ENCODE data around the gene ZMYM5.
A peak's percentile ranks its signal among the peaks of the same experiment; 100 is the strongest.
"Not testable (repeated sequence)": the region's sequence is repeated elsewhere in the genome, so short reads cannot be mapped to it uniquely, and the experiment has no call there.

The ZMYM5 gene

DNA sequence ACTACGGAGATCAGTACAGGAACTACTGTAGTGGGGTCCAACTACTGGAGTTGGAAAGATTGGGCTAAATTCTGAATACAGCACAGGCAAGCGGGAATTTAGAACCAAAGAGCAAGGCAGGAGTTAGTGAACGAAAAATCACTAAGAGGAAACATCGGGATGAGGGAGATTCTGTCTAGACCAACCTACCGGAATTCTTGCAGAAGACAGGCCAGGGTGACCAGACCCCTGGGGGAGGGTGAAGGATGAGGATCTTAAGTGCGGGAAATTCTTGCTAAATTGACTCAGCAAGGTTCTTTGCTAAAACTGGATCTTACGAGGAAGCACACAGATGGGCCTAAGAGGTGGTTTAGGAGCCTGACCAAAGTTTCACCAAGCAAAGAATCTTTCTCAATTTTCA is 67.5 kb downstream of the ZMYM5 start:
- Histone ChIP-seq H3K4me3 (no peak overlapping the region), H3K27ac (no peak overlapping the region)
- DNase-seq (ENCODE audit: low spot score): no peak
- TF ChIP-seq, protein P1, sequence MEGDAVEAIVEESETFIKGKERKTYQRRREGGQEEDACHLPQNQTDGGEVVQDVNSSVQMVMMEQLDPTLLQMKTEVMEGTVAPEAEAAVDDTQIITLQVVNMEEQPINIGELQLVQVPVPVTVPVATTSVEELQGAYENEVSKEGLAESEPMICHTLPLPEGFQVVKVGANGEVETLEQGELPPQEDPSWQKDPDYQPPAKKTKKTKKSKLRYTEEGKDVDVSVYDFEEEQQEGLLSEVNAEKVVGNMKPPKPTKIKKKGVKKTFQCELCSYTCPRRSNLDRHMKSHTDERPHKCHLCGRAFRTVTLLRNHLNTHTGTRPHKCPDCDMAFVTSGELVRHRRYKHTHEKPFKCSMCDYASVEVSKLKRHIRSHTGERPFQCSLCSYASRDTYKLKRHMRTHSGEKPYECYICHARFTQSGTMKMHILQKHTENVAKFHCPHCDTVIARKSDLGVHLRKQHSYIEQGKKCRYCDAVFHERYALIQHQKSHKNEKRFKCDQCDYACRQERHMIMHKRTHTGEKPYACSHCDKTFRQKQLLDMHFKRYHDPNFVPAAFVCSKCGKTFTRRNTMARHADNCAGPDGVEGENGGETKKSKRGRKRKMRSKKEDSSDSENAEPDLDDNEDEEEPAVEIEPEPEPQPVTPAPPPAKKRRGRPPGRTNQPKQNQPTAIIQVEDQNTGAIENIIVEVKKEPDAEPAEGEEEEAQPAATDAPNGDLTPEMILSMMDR (IDR thresholded peaks at IDR 0.05): no peak

DNA sequence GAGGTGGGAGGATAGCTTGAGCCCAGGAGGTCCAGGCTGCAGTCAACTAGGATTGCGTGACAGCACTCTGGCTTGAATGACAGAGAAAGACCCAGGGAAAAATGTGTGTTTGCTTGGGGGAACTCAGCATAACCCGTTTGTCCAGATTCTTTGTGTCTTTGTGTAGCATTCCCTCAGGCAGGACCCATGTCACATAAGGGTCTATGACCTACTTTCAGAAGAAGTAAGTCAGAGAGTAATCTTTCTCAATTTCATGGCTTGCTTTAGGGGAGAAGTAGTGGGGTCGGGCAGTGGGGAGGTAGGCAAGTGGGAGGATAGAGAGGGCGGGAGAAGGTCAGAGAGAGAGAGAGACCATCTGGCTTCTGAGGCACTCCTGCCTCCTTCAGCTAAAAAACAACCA is 68.8 kb downstream of the ZMYM5 start:
- DNase-seq (ENCODE audit: low spot score): no peak
- TF ChIP-seq, protein P1 (IDR thresholded peaks at IDR 0.05): no peak
- Histone ChIP-seq H3K27ac (no peak overlapping the region), H3K4me3 (no peak overlapping the region)

DNA sequence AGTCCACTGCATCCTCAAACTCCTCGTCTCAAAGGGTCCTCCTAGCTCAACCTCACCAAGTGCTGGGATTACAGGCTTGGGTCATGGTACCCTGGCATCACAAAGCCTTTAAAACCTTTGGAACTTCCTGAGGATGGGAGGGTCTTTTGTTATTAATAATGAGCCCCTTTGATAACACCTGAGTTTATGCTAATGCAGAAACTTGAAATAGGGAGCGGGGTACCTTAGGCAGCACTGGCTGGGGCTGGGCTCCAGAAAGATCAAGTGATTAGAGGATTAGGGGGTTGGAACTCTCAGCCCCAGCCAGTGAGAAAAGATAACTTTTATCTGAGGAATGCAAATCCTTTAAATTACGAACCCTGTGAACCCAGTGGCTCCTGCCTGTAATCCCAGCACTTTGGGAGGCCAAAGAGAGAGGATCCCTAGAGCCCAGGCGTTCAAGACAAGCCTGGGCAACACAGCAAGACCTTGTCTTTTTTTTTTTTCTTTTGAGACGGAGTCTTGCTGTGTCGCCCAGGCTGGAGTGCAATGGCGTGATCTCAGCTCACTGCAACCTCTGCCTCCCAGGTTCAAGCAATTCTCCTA is 71.4 kb downstream of the ZMYM5 start:
- TF ChIP-seq, protein P1 (IDR thresholded peaks at IDR 0.05): no peak
- H3K27ac ChIP-seq: no peak overlapping the region
- no peak overlapping the region for H3K4me3 ChIP-seq
- DNase-seq (ENCODE audit: low spot score): no peak

DNA sequence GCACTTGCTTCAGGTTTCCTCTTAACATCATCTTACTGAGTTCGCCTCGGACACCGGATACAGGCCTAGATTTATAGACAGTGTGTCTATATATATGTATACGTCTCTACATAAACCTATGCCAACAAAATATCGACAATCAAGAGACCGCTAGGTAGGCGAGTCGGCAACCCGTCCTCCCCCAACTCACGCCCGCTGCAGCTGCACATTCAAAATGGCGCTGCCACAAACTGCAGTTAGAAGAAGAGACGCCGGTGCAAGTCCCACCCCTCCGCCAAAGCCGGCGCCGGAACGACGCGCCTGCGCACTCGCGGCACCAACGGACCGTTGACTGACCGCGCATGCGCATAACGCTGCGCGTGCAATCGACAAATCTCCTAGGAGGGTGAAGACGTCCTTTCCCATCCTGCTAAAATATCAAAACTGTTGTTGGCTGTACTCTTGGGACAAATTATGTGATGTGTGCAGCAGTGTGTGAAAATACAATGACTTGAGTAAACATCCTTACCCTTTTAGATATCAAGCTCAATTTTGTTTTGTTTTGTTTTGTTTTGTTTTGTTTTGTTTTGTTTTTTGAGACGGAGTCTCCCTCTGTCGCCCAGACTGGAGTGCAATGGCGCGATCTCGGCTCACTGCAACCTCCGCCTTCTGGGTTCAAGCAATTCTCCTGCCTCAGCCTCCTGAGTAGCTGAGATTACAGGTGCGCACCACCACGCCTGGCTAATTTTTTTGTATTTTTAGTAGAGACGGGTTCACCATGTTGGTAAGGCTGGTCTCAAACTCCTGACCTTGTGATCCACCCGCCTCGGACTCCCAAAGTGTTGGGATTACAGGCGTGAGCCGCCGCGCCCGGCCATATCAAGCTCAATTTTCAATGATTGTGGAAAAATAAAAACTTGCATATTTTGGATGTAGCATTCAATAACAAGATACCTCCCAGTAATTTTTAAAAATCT is 80.4 kb downstream of the ZMYM5 start, which contains the start of gene PSPC1:
PSPC1 (minus strand) TSS at position 219 of the 956 bp plus-strand sequence; CDS start at position 31, 188 bp downstream.
- DNase-seq (ENCODE audit: low spot score): peak; percentile 96
- Histone ChIP-seq H3K4me3 (peak within 1 kb of the TSS; percentile 100), H3K27ac (peak within 1 kb of the TSS; percentile 78 to 99)

GRCh38 chr13:19782049-19782726 is 81.3 kb downstream of the ZMYM5 start:
- peak overlapping the region; percentile 78 to 99 for H3K27ac ChIP-seq
- peak overlapping the region; percentile 100 for H3K4me3 ChIP-seq
- DNase-seq (ENCODE audit: low spot score): peak; percentile 78
- TF ChIP-seq, protein P1 (IDR thresholded peaks at IDR 0.05): no peak

- TF ChIP-seq, protein P1 (IDR thresholded peaks at IDR 0.05): no peak
Measured at GRCh38 chr13:19781526-19781925, 81.9 kb downstream of the ZMYM5 start.

DNA sequence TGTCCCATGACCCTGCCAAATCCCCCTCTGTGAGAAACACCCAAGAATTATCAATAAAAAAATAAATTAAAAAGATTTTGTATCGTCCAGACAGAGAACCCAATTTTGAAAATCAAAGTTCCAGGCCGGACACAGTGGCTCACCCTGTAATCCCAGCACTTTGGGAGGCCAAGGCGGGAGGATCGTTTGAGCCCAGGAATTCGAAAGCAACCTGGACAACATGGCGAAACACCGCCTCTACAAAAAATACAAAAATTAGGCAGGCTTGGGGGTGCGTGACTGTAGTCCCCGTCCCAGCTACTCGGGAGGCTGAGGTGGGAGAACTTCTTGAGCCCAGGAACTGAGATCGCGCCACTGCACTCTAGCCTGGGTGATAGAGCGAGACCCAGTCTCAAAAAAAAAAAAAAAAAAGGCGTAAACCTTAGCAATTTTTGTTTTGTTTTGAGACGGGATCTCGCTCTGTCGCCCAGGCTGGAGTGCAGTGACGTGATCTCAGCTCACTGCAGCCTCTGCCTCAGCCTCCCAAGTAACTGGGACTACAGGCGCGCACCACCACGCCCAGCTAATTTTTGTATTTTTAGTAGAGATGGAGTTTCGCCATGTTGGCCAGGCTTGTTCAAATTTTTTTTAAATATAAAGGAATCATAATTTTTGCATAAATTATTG is 82.6 kb downstream of the ZMYM5 start:
- not testable (repeated sequence) for DNase-seq (ENCODE audit: low spot score)
- peak overlapping the region; percentile 100 for H3K4me3 ChIP-seq

More at GRCh38 chr13:19781526-19781925, 81.9 kb downstream of the ZMYM5 start:
- H3K27ac ChIP-seq: peak overlapping the region; percentile 78 to 99
- peak overlapping the region; percentile 100 for H3K4me3 ChIP-seq
- DNase-seq (ENCODE audit: low spot score): no peak

More for the DNA sequence above, 82.6 kb downstream of the ZMYM5 start:
- peak overlapping the region in 1 of 2 donors; percentile 78 for H3K27ac ChIP-seq

Data from coronary artery (tissue), 2 donors.